G401.6 (cell line): ENCODE measurements around the gene ABHD11.
"Not testable (repeated sequence)": the region's sequence is repeated elsewhere in the genome, so short reads cannot be mapped to it uniquely, and the experiment has no call there.

ENCODE experiments used
- FAIRE-seq: peaks from 2 replicates; lab custom pipeline; 2012; peaks lifted over from hg19 to GRCh38; lab: Jason Lieb, UNC

ABHD11 gene

GRCh38 chr7:73738612-73739386 lies at the start of gene ABHD11:
Gene ABHD11, minus strand, starts transcription at chr7:73738802. Its CDS starts 32 bp downstream, at chr7:73738770.
- peak; percentile 92 for FAIRE-seq

GRCh38 chr7:73787786-73788048 lies 49.1 kb upstream of the ABHD11 start:
- not testable (repeated sequence) for FAIRE-seq

GRCh38 chr7:73786588-73786987 lies 48.0 kb upstream of the ABHD11 start:
- FAIRE-seq, result no peak

- FAIRE-seq, result no peak
These were observed 40.9 kb upstream of the ABHD11 start for GRCh38 chr7:73779517-73779916.

GRCh38 chr7:73778801-73779389 lies 40.3 kb upstream of the ABHD11 start:
- FAIRE-seq, result no peak

- no peak for FAIRE-seq
These were observed 36.3 kb upstream of the ABHD11 start for GRCh38 chr7:73774923-73775322.

GRCh38 chr7:73773700-73774517 lies 35.3 kb upstream of the ABHD11 start:
- no peak for FAIRE-seq

GRCh38 chr7:73770860-73771670 lies 32.5 kb upstream of the ABHD11 start:
- FAIRE-seq, result no peak

GRCh38 chr7:73770002-73770859 lies 31.6 kb upstream of the ABHD11 start, which contains the start of gene CLDN3:
Gene CLDN3, minus strand, starts transcription at chr7:73770270. Its CDS starts 221 bp downstream, at chr7:73770049.
- FAIRE-seq, result no peak

- no peak for FAIRE-seq
These were observed 30.9 kb upstream of the ABHD11 start for GRCh38 chr7:73769481-73770001.

- FAIRE-seq, result no peak
These were observed 30.3 kb upstream of the ABHD11 start for GRCh38 chr7:73768641-73769480.

- FAIRE-seq, result no peak
These were observed 28.1 kb upstream of the ABHD11 start for GRCh38 chr7:73766556-73767229.

- FAIRE-seq, result no peak
These were observed 24.0 kb upstream of the ABHD11 start for GRCh38 chr7:73762659-73762999.

GRCh38 chr7:73761854-73762658 lies 23.5 kb upstream of the ABHD11 start:
- FAIRE-seq, result no peak

- no peak for FAIRE-seq
These were observed 20.1 kb upstream of the ABHD11 start for GRCh38 chr7:73758581-73759138.

GRCh38 chr7:73749931-73750776 lies 11.6 kb upstream of the ABHD11 start:
- no peak for FAIRE-seq

- no peak for FAIRE-seq
These were observed 7.8 kb upstream of the ABHD11 start for GRCh38 chr7:73746378-73746777.
